Parathyroid adenoma (tissue), 2 donors: Measurements from ENCODE around the gene RGS3.
"Not testable (repeated sequence)": the region's sequence is repeated elsewhere in the genome, so short reads cannot be mapped to it uniquely, and the experiment has no call there.

ENCODE experiments used
- H2AFZ ChIP-seq: fragments of 300-600 bp; sonication (generic); one replicate; pipeline ENCODE4 v1.7.0; 2017; ENCODE audit warnings: antibody characterized with exemption, mild to moderate bottlenecking
- H3K27ac ChIP-seq: fragments of 300-600 bp; sonication (generic); one replicate; pipeline ENCODE4 v1.7.0; 2017
- H3K27me3 ChIP-seq: fragments of 300-600 bp; sonication (generic); one replicate; pipeline ENCODE4 v1.7.0; 2017; ENCODE audit warnings: low read length; ENCODE audit not compliant: control insufficient read depth, insufficient read depth
- H3K36me3 ChIP-seq: fragments of 300-600 bp; sonication (generic); one replicate; pipeline ENCODE4 v1.7.0; 2017; ENCODE audit warnings: low read length; ENCODE audit not compliant: control insufficient read depth, insufficient read depth
- H3K4me1 ChIP-seq: fragments of 300-600 bp; sonication (generic); one replicate; pipeline ENCODE4 v1.7.0; 2017; ENCODE audit warnings: control low read depth
- H3K4me2 ChIP-seq: fragments of 300-600 bp; sonication (generic); one replicate; pipeline ENCODE4 v1.7.0; 2017; ENCODE audit warnings: low read length
- H3K4me3 ChIP-seq: fragments of 300-600 bp; sonication (generic); one replicate; pipeline ENCODE4 v1.7.0; 2017; ENCODE audit warnings: low read depth, low read length
- H3K79me2 ChIP-seq: fragments of 300-600 bp; sonication (generic); one replicate; pipeline ENCODE4 v1.7.0; 2017; ENCODE audit warnings: control low read depth
- H3K9ac ChIP-seq: fragments of 300-600 bp; sonication (generic); one replicate; pipeline ENCODE4 v1.7.0; 2017; ENCODE audit warnings: mild to moderate bottlenecking
- H3K9me3 ChIP-seq: fragments of 300-600 bp; sonication (generic); one replicate; pipeline ENCODE4 v1.7.0; 2017; ENCODE audit warnings: low read length; ENCODE audit not compliant: control insufficient read depth
- TF ChIP-seq, protein P1 (sequence below): fragments of 300-600 bp; sonication (generic); IDR thresholded peaks from one replicate; pipeline ENCODE4 v1.7.0; 2017; ENCODE audit warnings: antibody characterized with exemption, mild to moderate bottlenecking
- donor health status: primary hyperparathyroidism.

The RGS3 gene

DNA sequence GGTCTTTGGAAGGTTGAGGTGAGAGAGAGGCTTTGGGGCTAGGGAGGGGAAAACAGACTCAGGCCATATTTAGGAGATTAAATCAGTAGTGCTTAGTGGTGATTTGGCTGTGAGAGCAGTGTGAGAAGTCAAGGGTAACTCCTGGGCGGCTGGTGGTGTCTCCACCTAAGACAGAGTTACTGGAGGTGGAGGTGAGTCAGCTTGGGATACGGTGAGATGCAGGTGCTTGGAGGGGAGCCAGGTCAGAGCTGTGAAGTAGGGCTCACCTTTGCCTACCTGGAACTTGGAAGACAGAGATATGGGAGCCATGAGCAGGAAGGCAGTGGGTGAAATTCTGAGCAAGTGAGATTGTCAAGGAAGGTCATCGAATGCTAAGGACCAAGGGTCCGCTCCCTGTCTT, 24.5 kb downstream of the RGS3 start:
- Histone ChIP-seq H2AFZ (no peak overlapping the region), H3K4me3 (no peak overlapping the region), H3K9ac (no peak overlapping the region), H3K27me3 (no peaks in the 10 kb centered on the region), H3K9me3 (no peaks in the 10 kb centered on the region), H3K79me2 (no peaks in the 10 kb centered on the region), H3K36me3 (no peaks in the 10 kb centered on the region), H3K4me2 (no peak overlapping the region), H3K4me1 (no peaks in the 10 kb centered on the region), H3K27ac (no peak overlapping the region)
- TF ChIP-seq, protein P1, sequence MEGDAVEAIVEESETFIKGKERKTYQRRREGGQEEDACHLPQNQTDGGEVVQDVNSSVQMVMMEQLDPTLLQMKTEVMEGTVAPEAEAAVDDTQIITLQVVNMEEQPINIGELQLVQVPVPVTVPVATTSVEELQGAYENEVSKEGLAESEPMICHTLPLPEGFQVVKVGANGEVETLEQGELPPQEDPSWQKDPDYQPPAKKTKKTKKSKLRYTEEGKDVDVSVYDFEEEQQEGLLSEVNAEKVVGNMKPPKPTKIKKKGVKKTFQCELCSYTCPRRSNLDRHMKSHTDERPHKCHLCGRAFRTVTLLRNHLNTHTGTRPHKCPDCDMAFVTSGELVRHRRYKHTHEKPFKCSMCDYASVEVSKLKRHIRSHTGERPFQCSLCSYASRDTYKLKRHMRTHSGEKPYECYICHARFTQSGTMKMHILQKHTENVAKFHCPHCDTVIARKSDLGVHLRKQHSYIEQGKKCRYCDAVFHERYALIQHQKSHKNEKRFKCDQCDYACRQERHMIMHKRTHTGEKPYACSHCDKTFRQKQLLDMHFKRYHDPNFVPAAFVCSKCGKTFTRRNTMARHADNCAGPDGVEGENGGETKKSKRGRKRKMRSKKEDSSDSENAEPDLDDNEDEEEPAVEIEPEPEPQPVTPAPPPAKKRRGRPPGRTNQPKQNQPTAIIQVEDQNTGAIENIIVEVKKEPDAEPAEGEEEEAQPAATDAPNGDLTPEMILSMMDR, result no peak

DNA sequence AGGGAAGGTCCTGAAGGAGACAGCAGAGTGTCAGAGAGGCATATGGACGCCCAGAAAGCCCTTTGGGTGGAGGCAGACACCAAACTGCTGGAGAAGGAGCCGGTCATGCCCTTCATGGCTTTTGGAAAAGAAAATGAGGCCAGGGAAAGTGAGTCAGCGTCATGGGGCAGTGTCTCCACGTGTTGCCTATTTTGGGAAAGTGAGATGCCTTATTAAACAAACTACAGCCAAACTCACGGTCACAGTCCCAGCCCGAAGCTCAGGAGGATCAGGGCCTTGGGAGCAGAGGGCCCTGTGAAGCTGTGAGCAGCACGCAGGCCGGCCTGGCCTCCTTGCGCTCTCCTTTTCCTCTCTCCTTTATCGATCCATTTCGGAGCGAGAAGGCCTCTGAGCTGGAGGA, 25.0 kb downstream of the RGS3 start:
- no peaks in the 10 kb centered on the region for H3K9me3 ChIP-seq
- no peak overlapping the region for H2AFZ ChIP-seq
- H3K9ac ChIP-seq, result no peak overlapping the region
- no peaks in the 10 kb centered on the region for H3K27me3 ChIP-seq
- no peak overlapping the region for H3K27ac ChIP-seq
- no peaks in the 10 kb centered on the region for H3K36me3 ChIP-seq
- no peaks in the 10 kb centered on the region for H3K79me2 ChIP-seq
- TF ChIP-seq, protein P1, result no peak
- no peak overlapping the region for H3K4me3 ChIP-seq
- H3K4me2 ChIP-seq, result no peak overlapping the region
- no peaks in the 10 kb centered on the region for H3K4me1 ChIP-seq

DNA sequence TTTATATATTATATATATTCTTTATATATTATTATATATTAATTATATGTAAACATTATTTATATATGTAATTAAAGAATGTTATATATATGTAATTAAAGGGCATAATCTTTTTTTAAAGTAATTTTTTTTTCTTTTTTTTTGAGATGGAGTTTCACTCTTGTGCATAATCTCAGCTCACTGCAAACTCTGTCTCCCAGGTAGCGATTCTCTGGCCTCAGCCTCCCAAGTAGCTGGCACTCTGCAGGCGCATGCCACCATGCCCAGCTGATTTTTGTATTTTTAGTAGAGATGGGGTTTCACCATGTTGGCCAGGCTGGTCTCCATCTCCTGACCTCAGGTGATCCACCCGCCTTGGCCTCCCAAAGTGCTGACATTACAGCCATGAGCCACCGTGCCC, 27.6 kb downstream of the RGS3 start:
- H3K4me1 ChIP-seq, H3K27me3 ChIP-seq, H3K9me3 ChIP-seq, H2AFZ ChIP-seq, H3K4me3 ChIP-seq, H3K27ac ChIP-seq, H3K9ac ChIP-seq, H3K4me2 ChIP-seq, H3K36me3 ChIP-seq, H3K79me2 ChIP-seq: not testable (repeated sequence)

DNA sequence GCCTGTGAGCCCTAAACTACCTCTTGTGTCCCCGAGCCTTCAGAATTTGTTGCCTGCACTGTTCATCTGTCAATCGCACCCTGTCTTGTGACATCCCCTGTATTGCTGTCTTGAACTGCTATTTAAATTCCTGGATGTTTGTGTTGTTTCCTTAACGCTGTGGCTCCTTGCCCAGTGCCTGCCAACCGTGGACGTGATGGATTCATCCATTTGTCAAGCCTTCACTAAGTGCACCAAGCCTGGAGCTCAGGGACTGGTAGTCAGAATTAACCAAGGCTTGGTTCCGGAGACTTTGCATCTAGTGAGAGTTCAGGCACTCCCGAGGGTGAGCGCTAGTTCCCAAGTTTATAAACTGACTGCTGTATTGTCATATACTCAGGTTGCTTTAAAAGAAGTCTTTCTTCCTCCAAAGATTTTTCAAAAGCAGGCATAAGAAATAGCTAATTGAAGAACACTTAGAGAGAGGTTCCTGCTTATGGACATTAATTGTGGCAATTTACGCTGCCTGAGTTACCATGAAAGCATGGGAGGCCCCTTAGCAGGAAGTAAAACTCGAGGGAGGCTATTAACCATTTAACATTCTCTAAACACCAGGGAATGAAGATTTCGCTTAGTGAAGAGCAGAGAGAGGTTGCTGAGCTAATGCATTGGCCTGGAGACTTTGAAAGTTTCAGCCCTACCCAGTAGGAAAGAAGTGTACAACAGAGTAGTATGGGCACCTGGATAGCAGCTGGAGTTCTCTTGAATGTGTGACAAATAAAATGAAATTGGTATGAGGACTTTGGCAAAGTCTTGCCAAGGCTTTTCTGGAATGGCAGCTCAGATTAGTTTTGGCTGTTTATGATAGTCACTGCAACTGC, 29.0 kb downstream of the RGS3 start:
- H3K9ac ChIP-seq, result no peak overlapping the region
- no peaks in the 10 kb centered on the region for H3K9me3 ChIP-seq
- H3K4me2 ChIP-seq, result no peak overlapping the region
- no peak overlapping the region for H3K4me3 ChIP-seq
- no peak overlapping the region for H2AFZ ChIP-seq
- TF ChIP-seq, protein P1, result no peak
- no peaks in the 10 kb centered on the region for H3K4me1 ChIP-seq
- no peak overlapping the region for H3K27ac ChIP-seq
- H3K36me3 ChIP-seq, result no peaks in the 10 kb centered on the region
- H3K79me2 ChIP-seq, result no peaks in the 10 kb centered on the region
- H3K27me3 ChIP-seq, result no peaks in the 10 kb centered on the region

DNA sequence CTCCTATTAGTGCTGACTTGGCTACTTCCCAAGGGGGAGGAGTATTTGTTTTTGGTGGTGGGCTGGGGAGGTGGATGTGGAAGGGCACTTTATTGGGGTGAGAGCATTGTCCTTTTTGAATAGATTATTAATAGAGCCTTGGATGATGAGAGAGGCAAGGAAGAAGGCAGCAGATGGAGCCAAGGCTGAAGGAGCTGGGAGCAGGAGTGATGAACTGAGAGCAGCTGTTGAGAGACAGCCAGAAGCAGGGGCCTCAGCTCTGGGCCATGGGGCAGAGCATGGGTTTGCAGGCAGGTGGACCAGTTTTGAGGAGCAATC, 29.6 kb downstream of the RGS3 start:
- Histone ChIP-seq H3K27ac (no peak overlapping the region), H3K79me2 (no peaks in the 10 kb centered on the region), H3K36me3 (no peaks in the 10 kb centered on the region), H3K4me2 (no peak overlapping the region), H2AFZ (no peak overlapping the region), H3K9me3 (no peaks in the 10 kb centered on the region), H3K27me3 (no peaks in the 10 kb centered on the region), H3K9ac (no peak overlapping the region), H3K4me1 (no peaks in the 10 kb centered on the region), H3K4me3 (no peak overlapping the region)
- TF ChIP-seq, protein P1, result no peak
